OCI-LY7 (cell line): ENCODE measurements around the gene ZNF79.

ENCODE experiments used
- EZH2phosphoT487 ChIP-seq: fragments of 200-600 bp; sonication (generic); IDR thresholded peaks from 2 replicates; pipeline ENCODE4 v1.6.1; 2018; ENCODE audit warnings: low read depth, borderline replicate concordance, mild to moderate bottlenecking, mixed run types, antibody characterized with exemption, low read length, moderate library complexity, mixed read lengths
- TF ChIP-seq, protein P1 (sequence below): fragments of 200-600 bp; sonication (generic); conservative IDR thresholded peaks from 2 replicates; pipeline ENCODE4 v1.5.1; 2014; ENCODE audit warnings: mild to moderate bottlenecking, antibody characterized with exemption, low read length, moderate library complexity, mixed read lengths

DNA sequence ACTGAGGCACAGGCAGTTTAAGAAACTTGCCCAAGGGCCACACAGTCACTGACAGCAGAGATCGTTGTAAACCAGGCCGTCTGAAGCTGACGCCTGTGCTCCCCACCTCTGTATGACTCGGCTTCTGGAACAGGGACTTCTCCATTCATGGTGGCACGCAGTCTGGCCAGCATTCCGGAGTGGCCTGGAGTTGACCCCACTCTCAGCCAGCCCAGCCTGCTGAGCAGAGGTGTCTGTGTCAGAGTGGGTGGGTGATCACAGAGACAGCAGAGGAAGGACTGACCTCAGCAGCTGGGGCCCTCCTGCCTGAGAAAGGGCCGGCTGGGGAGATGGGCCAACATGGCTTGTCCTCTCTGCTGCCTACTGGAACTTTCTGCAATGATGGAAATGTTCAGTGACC lies 39.7 kb downstream of the ZNF79 start:
- TF ChIP-seq, protein P1, sequence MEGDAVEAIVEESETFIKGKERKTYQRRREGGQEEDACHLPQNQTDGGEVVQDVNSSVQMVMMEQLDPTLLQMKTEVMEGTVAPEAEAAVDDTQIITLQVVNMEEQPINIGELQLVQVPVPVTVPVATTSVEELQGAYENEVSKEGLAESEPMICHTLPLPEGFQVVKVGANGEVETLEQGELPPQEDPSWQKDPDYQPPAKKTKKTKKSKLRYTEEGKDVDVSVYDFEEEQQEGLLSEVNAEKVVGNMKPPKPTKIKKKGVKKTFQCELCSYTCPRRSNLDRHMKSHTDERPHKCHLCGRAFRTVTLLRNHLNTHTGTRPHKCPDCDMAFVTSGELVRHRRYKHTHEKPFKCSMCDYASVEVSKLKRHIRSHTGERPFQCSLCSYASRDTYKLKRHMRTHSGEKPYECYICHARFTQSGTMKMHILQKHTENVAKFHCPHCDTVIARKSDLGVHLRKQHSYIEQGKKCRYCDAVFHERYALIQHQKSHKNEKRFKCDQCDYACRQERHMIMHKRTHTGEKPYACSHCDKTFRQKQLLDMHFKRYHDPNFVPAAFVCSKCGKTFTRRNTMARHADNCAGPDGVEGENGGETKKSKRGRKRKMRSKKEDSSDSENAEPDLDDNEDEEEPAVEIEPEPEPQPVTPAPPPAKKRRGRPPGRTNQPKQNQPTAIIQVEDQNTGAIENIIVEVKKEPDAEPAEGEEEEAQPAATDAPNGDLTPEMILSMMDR = no peak
- TF ChIP-seq EZH2phosphoT487 = no peak
